Tibial artery (tissue), 4 donors: ENCODE results near the gene GNG2.

Experiments used
- DNase-seq, 2 donors: peaks; one replicate each; pipeline ENCODE4 v3.0.0-alpha.2; 2019
- H3K27ac ChIP-seq, 2 donors: fragments of 200-600 bp; sonication (generic) in 1 of 2; 1 replicate in 1 of 2; 2 replicates in 1 of 2; pipeline ENCODE4 v1.5.1; 2018 to 2019; ENCODE audit warnings: mild to moderate bottlenecking in 1 of 2
- H3K27me3 ChIP-seq, 2 donors: fragments of 200-600 bp; sonication (generic) in 1 of 2; one replicate each; pipeline versions ENCODE4 v1.5.1 to v1.6.0; 2016 to 2019
- H3K36me3 ChIP-seq, 3 donors: fragments of 200-600 bp; sonication (generic) in 2 of 3; one replicate each; pipeline ENCODE4 v1.5.1; 2016 to 2019; ENCODE audit warnings: mild to moderate bottlenecking in 2 of 3
- H3K4me1 ChIP-seq, 4 donors: fragments of 200-600 bp; sonication (generic) in 2 of 4; 1 replicate in 3 of 4; 2 replicates in 1 of 4; pipeline ENCODE4 v1.5.1; 2016 to 2019
- H3K4me3 ChIP-seq, 2 donors: fragments of 200-600 bp; sonication (generic) in 1 of 2; 1 replicate in 1 of 2; 2 replicates in 1 of 2; pipeline ENCODE4 v1.5.1; 2018 to 2019; ENCODE audit warnings: mild to moderate bottlenecking in 2 of 2
- H3K9me3 ChIP-seq, 3 donors: fragments of 200-600 bp; sonication (generic) in 1 of 3; one replicate each; pipeline ENCODE4 v1.5.1; 2016 to 2019
- CTCF ChIP-seq, 2 experiments: fragments of 200-600 bp in 1 of 2; fragments of 450-650 bp in 1 of 2; IDR thresholded peaks; one replicate each; pipeline ENCODE4 v1.5.1; 2017 to 2019; ENCODE audit warnings: antibody characterized with exemption in 2 of 2, mild to moderate bottlenecking in 1 of 2, moderate library complexity in 1 of 2
- intact Hi-C: fragments of 100-400 bp; cut with DNase I; formaldehyde crosslinking; loops from one replicate; pipeline ENCODE4 v1.15.0; 2023; ENCODE audit warnings: low total_unique reads

The GNG2 gene

GRCh38 chr14:52018252-52018651 is 157.8 kb downstream of the GNG2 start:
- intact Hi-C loops: no loop called here
- TF ChIP-seq CTCF (IDR thresholded peaks at IDR 0.05): no peak
- no peak overlapping the region for H3K4me3 ChIP-seq
- peaks cover 0 to 18% (median 12%) of the 10 kb centered on the region in 3 donors for H3K36me3 ChIP-seq
- no peaks in the 10 kb centered on the region for H3K4me1 ChIP-seq
- DNase-seq: no peak
- no peaks in the 10 kb centered on the region for H3K9me3 ChIP-seq
- no peaks in the 10 kb centered on the region for H3K27me3 ChIP-seq
- H3K27ac ChIP-seq: no peak overlapping the region

GRCh38 chr14:52018970-52019369 is 158.6 kb downstream of the GNG2 start:
- Histone ChIP-seq H3K4me1 (peaks cover 0 to 4% (median 2%) of the 10 kb centered on the region in 4 donors), H3K4me3 (no peak overlapping the region), H3K9me3 (no peaks in the 10 kb centered on the region), H3K27me3 (no peaks in the 10 kb centered on the region), H3K27ac (no peak overlapping the region), H3K36me3 (peaks cover 0 to 18% (median 12%) of the 10 kb centered on the region in 3 donors)
- no peak for DNase-seq
- no peak for TF ChIP-seq CTCF (IDR thresholded peaks at IDR 0.05)
- intact Hi-C loops: no loop called here
